Sigmoid colon (tissue), 7 donors: Measurements from ENCODE around the gene SBK3. TPM values are rescaled to one million over a fixed set of nuclear protein-coding genes. Genes with fewer than 3 reads are reported as not detected.
A peak's percentile ranks its signal among the peaks of the same experiment; 100 is the strongest.

Experiments used
- DNase-seq: peaks from one replicate; pipeline ENCODE4 v3.0.0-alpha.2; 2019
- H3K27ac ChIP-seq, 4 donors: fragments of 200-600 bp; sonication (generic); one replicate each; pipeline ENCODE4 v1.5.1; 2016 to 2019; ENCODE audit warnings: mild to moderate bottlenecking in 1 of 4
- H3K27me3 ChIP-seq, 3 donors: fragments of 200-600 bp; sonication (generic); one replicate each; pipeline ENCODE4 v1.5.1; 2019; ENCODE audit warnings: mild to moderate bottlenecking in 1 of 3
- H3K36me3 ChIP-seq, 4 donors: fragments of 200-600 bp; sonication (generic); one replicate each; pipeline ENCODE4 v1.5.1; 2016 to 2019
- H3K4me1 ChIP-seq, 4 donors: fragments of 200-600 bp; sonication (generic); one replicate each; pipeline ENCODE4 v1.5.1; 2017 to 2019
- H3K4me3 ChIP-seq, 4 donors: fragments of 200-600 bp; sonication (generic); one replicate each; pipeline ENCODE4 v1.5.1; 2017 to 2019; ENCODE audit warnings: mild to moderate bottlenecking in 2 of 4, moderate library complexity in 1 of 4
- H3K9me3 ChIP-seq, 4 donors: fragments of 200-600 bp in 3 of 4; sonication (generic) in 3 of 4; one replicate each; pipeline versions ENCODE4 v1.5.1 to v1.6.1; 2013 to 2019
- EP300 ChIP-seq, 4 donors: sonication (generic); formaldehyde crosslinking; IDR thresholded peaks; one replicate each; pipeline ENCODE4 v1.6.1; 2017; ENCODE audit warnings: antibody characterized with exemption in 4 of 4
- POLR2A ChIP-seq, 2 donors: fragments of 450-650 bp; IDR thresholded peaks; one replicate each; pipeline ENCODE4 v1.6.1; 2016; ENCODE audit warnings: antibody characterized with exemption in 2 of 2, mild to moderate bottlenecking in 2 of 2, moderate library complexity in 2 of 2
- POLR2AphosphoS5 ChIP-seq, 4 donors: sonication (generic); formaldehyde crosslinking; IDR thresholded peaks; one replicate each; pipeline ENCODE4 v1.6.1; 2017; ENCODE audit warnings: antibody characterized with exemption in 4 of 4
- WGBS, 2 donors: extraction: QIAGEN DNeasy Blood & Tissue Kit; methylation state at CpG; one replicate each; pipeline ENCODE4 v1.1.7; 2013; 5-methylcytosine and 5-hydroxymethylcytosine counted together
- intact Hi-C: fragments of 100-400 bp; cut with DNase I; formaldehyde crosslinking; loops from one replicate; pipeline ENCODE4 v1.15.1; 2023
- polyA plus RNA-seq, 3 donors: library from polyadenylated mRNA; stranded (reverse); fragments of 200-250 nt; gene quantifications; one replicate each; pipeline ENCODE4 v1.2.3, GENCODE V29; 2013
- total RNA-seq, 4 donors: library from RNA; depleted of rRNA; stranded (reverse); fragments of >200 nt; gene quantifications; one replicate each; pipeline ENCODE4 v1.1.0, GENCODE V29; 2016
- TF ChIP-seq, protein P1 (sequence below), 4 experiments: fragments of 450-650 bp in 3 of 4; fragments of 200-600 bp in 1 of 4; IDR thresholded peaks; one replicate each; pipeline ENCODE4 v1.5.1; 2016 to 2019; ENCODE audit warnings: antibody characterized with exemption in 4 of 4, mild to moderate bottlenecking in 3 of 4, moderate library complexity in 2 of 4
- donor health status: healthy with polysubstance abuse.
- donor health status: Bipolar disorder and iron deficiency.
- donor health status: healthy.

Gene SBK3
- total and polyA plus RNA-seq, 7 donors: 0.23 to 0.36 TPM; not detected in 5

DNA sequence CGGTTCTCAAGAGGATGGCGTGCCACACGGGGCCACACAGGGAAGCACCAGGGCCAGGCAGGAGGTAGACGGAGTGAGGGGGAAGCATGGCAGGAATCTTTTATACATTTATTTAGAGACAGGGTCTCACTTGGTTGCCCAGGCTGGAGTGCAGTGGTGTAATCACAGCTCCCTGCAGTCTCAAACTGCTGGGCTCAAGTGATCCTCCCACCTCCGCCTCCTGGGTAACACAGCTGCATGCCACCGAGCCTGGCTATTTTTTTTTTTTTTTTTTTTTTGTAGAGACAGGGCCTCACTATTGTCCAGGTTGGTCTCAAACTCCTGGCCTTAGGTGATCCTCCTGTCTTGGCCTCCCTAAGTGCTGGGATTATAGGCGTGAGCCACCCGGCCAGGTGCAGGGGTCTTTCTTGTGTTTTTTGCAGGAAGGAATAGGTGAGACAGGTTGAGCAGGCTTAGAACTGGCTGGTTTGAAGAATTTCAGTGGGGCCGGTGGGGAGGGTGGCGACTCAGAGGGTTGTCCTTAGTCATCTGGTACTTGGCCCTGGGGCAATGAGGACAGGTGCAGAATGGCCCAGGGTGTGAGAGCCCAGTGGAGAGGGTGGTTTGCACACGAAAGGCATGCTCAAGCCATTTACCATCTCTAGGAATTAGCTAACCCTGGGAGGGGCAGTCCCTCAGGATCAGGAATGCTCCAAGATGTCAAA, 49.5 kb downstream of the SBK3 start:
- intact Hi-C loops: loop anchor here (10.0 kb wide), 1 partner anchor 211 kb away; the partner anchor contains the start of genes BRSK1 and HSPBP1
- peaks cover 0 to 47% (median 40%) of the 10 kb centered on the region in 4 donors for H3K4me1 ChIP-seq
- no peak overlapping the region for H3K4me3 ChIP-seq
- H3K27me3 ChIP-seq: no peaks in the 10 kb centered on the region
- no peak for DNase-seq
- 73 to 85% methylated on average over 11 of the region's 11 CpGs for WGBS, 2 donors
- no peaks in the 10 kb centered on the region for H3K9me3 ChIP-seq
- H3K36me3 ChIP-seq: peaks cover 2 to 25% (median 15%) of the 10 kb centered on the region in 4 donors
- H3K27ac ChIP-seq: no peak overlapping the region
- TF ChIP-seq POLR2A (IDR thresholded peaks at IDR 0.05) (no peak), EP300 (IDR thresholded peaks at IDR 0.05) (no peak), POLR2AphosphoS5 (IDR thresholded peaks at IDR 0.05) (no peak)
- TF ChIP-seq, protein P1, sequence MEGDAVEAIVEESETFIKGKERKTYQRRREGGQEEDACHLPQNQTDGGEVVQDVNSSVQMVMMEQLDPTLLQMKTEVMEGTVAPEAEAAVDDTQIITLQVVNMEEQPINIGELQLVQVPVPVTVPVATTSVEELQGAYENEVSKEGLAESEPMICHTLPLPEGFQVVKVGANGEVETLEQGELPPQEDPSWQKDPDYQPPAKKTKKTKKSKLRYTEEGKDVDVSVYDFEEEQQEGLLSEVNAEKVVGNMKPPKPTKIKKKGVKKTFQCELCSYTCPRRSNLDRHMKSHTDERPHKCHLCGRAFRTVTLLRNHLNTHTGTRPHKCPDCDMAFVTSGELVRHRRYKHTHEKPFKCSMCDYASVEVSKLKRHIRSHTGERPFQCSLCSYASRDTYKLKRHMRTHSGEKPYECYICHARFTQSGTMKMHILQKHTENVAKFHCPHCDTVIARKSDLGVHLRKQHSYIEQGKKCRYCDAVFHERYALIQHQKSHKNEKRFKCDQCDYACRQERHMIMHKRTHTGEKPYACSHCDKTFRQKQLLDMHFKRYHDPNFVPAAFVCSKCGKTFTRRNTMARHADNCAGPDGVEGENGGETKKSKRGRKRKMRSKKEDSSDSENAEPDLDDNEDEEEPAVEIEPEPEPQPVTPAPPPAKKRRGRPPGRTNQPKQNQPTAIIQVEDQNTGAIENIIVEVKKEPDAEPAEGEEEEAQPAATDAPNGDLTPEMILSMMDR (IDR thresholded peaks at IDR 0.05): no peak

DNA sequence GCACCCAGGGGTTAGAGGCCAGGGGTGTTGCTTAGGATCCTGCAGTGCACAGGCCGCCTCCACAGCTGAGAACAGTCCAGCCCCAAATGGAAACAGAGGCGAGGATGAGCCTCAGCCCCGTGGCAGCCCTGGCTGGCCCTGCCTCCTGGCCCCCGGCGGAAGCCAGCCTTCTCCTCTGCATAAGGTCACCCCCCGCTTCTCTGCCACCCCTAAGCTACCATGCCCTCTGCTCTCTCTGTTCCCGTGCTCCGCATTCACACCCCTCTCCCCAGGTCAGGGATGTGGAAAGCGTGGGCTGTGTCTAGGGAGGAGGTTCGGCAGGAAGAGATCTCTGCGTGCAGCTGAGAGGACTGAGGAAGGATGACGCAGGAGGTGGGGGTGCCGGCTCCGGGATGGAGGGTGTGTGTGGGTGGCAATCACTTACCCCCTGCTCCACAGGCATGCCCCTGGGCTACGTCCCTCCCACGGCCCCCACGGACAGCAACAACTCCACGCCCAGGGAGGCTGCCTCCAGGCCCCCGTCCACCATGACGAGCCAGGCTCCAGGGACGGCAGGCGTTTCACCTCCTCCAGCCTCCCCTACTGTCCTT, 51.1 kb downstream of the SBK3 start:
- intact Hi-C loops: loop anchor here (10.0 kb wide), 1 partner anchor 209 kb away; the partner anchor contains the start of genes BRSK1 and HSPBP1
- DNase-seq: peak; percentile 81
- H3K36me3 ChIP-seq: peaks cover 0 to 14% (median 5%) of the 10 kb centered on the region in 4 donors
- 36 to 44% methylated on average over 22 of the region's 22 CpGs for WGBS, 2 donors
- H3K27ac ChIP-seq: peak overlapping the region; percentile 69 to 99 (median 94)
- peaks cover 0 to 62% (median 56%) of the 10 kb centered on the region in 4 donors for H3K4me1 ChIP-seq
- peak overlapping the region in 3 of 4 donors; percentile 25 to 50 (median 27) for H3K4me3 ChIP-seq
- no peaks in the 10 kb centered on the region for H3K9me3 ChIP-seq
- no peaks in the 10 kb centered on the region for H3K27me3 ChIP-seq
- TF ChIP-seq, protein P1 (IDR thresholded peaks at IDR 0.05): no peak
- peak in 1 of 2 donors; percentile 20 for TF ChIP-seq POLR2A (IDR thresholded peaks at IDR 0.05)
- TF ChIP-seq POLR2AphosphoS5 (IDR thresholded peaks at IDR 0.05): peak in 3 of 4 donors; percentile 24 to 68 (median 59)

DNA sequence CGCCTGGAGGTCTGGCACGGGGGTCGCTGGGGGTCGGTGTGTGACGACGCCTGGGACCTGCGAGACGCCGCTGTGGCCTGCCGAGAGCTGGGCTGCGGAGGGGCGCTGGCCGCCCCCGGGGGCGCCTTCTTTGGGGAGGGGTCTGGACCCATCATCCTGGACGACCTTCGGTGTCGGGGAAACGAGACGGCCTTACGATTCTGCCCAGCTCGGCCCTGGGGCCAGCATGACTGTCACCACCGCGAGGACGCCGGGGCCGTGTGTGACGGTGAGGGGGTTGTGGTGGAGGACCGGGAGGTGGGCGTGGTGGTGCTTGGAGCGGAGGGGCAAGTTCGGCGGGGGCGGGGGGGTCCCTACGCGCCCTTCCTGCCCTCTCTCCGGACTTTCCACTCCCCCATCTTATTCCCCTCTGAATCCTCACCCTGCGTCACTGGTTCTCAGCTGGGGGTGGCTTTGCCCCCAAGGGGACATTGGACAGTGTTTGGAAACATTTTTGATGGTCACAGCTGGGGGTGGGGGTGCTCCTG, 51.6 kb downstream of the SBK3 start:
- TF ChIP-seq POLR2AphosphoS5 (IDR thresholded peaks at IDR 0.05): no peak
- TF ChIP-seq POLR2A (IDR thresholded peaks at IDR 0.05): no peak
- no peak for TF ChIP-seq EP300 (IDR thresholded peaks at IDR 0.05)
- TF ChIP-seq, protein P1 (IDR thresholded peaks at IDR 0.05): no peak
- Histone ChIP-seq H3K27ac (peak overlapping the region; percentile 69 to 99 (median 94)), H3K27me3 (no peaks in the 10 kb centered on the region), H3K9me3 (no peaks in the 10 kb centered on the region), H3K4me3 (peak overlapping the region in 3 of 4 donors; percentile 25 to 50 (median 27)), H3K36me3 (peaks cover 0 to 14% (median 5%) of the 10 kb centered on the region in 4 donors), H3K4me1 (peaks cover 0 to 63% (median 58%) of the 10 kb centered on the region in 4 donors)
- DNase-seq: no peak
- 54 to 55% methylated on average over 38 of the region's 38 CpGs for WGBS, 2 donors
- intact Hi-C loops: loop anchor here (10.0 kb wide), 1 partner anchor 209 kb away; the partner anchor contains the start of genes BRSK1 and HSPBP1

DNA sequence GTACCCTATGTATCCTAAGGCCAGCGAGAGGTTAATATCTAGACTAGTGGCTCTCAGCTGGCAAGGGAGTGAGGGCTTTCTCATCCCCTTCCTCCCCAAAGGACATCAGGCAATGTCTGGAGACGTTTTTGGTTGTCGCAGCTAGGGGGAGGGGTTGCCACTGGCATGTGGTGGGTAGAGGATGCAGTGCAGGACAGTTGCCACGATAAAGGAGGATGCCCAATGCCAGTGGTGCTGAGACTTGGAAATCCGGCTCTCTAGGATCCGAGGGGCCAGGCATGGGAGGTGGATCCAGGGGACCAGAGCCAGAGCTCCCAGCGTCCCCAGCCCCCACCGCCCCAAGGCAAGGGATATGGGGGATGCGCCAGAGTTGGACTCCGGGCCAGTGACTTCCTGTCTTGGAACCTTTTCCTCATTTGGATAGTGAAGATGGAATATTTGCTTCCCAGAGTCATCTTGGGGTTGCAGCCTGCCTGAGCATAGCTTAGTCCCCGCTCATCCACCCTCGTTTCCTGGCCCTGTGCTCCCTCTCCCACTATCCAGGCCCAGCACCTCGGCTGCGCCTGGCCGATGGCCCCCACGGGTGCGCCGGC, 52.2 kb downstream of the SBK3 start:
- TF ChIP-seq, protein P1 (IDR thresholded peaks at IDR 0.05): no peak
- TF ChIP-seq POLR2A (IDR thresholded peaks at IDR 0.05) (no peak), POLR2AphosphoS5 (IDR thresholded peaks at IDR 0.05) (peak in 1 of 4 donors; percentile 28), EP300 (IDR thresholded peaks at IDR 0.05) (no peak)
- Histone ChIP-seq H3K36me3 (peaks cover 0 to 10% (median 5%) of the 10 kb centered on the region in 4 donors), H3K4me1 (peaks cover 0 to 63% (median 59%) of the 10 kb centered on the region in 4 donors), H3K4me3 (peak overlapping the region in 3 of 4 donors; percentile 23 to 50 (median 25)), H3K27ac (peak overlapping the region; percentile 69 to 99 (median 94)), H3K9me3 (no peaks in the 10 kb centered on the region), H3K27me3 (no peaks in the 10 kb centered on the region)
- intact Hi-C loops: loop anchor here (10.0 kb wide), 1 partner anchor 208 kb away; the partner anchor contains the start of genes BRSK1 and HSPBP1
- peak; percentile 71 for DNase-seq
- WGBS, 2 donors: 58 to 59% methylated on average over 18 of the region's 18 CpGs
